ENCODE results near the gene DMTF1. TPM values are rescaled to one million over a fixed set of nuclear protein-coding genes. Genes with fewer than 3 reads are reported as not detected.

Gene DMTF1
- total RNA-seq, 2 donors from 2014 or later, result 129 to 152 TPM

DNA sequence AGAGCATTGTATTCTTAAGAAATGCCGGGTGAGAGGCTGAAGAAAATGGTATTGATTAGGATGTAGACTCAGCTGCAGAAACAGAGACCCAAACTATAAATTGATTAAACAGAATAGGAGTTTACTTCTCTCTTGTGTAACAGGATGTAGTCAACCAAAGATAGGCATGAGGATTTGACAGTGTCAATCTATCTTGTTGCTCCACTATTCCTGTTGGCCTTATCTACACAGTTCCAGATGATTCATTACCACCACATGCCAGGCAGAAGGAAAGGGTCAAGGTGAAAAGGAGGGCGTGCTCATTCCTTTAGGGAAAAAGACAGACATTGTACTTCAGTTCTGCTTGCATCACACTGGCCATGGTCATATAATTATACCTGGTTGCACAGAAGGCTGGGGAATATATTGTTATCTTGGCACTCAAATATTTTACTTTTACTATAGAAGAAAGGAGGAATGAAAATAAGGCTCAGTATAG is 11.9 kb upstream of the DMTF1 start:
- Mint-ChIP-seq H3K27me3 (ENCODE audit: insufficient read depth) (no peaks in the 10 kb centered on the region), H3K4me3 (no peak overlapping the region), H3K36me3 (ENCODE audit: low read depth) (no peaks in the 10 kb centered on the region), H3K4me1 (no peaks in the 10 kb centered on the region), H3K27ac (no peak overlapping the region), H3K9me3 (peaks cover 3% of the 10 kb centered on the region)
- no peak overlapping the region for H3K27ac ChIP-seq (ENCODE audit: low read depth, low read length)
- H3K36me3 ChIP-seq (ENCODE audit: control insufficient read depth, insufficient read depth, low read length), result no peaks in the 10 kb centered on the region
- no peaks in the 10 kb centered on the region for H3K4me1 ChIP-seq (ENCODE audit: control insufficient read depth, insufficient read depth, low read length)
- no peak for DNase-seq
- TF ChIP-seq, protein P1, sequence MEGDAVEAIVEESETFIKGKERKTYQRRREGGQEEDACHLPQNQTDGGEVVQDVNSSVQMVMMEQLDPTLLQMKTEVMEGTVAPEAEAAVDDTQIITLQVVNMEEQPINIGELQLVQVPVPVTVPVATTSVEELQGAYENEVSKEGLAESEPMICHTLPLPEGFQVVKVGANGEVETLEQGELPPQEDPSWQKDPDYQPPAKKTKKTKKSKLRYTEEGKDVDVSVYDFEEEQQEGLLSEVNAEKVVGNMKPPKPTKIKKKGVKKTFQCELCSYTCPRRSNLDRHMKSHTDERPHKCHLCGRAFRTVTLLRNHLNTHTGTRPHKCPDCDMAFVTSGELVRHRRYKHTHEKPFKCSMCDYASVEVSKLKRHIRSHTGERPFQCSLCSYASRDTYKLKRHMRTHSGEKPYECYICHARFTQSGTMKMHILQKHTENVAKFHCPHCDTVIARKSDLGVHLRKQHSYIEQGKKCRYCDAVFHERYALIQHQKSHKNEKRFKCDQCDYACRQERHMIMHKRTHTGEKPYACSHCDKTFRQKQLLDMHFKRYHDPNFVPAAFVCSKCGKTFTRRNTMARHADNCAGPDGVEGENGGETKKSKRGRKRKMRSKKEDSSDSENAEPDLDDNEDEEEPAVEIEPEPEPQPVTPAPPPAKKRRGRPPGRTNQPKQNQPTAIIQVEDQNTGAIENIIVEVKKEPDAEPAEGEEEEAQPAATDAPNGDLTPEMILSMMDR (conservative IDR thresholded peaks at IDR 0.05), result no peak
- no peaks in the 10 kb centered on the region for H3K27me3 ChIP-seq (ENCODE audit: control insufficient read depth, insufficient read depth, low read length, poor library complexity, severe bottlenecking)
- no peaks in the 10 kb centered on the region for H3K9me3 ChIP-seq (ENCODE audit: control insufficient read depth, low read length)
- no peak overlapping the region for H3K9ac ChIP-seq (ENCODE audit: extremely low read depth, low read length, poor library complexity, severe bottlenecking)
- 92 to 100% methylated on average over 2 of the region's 2 CpGs for WGBS, 2 experiments (ENCODE audit: insufficient coverage in 1 of 2, insufficient read length in 1 of 2)
- no peak overlapping the region for H3K4me3 ChIP-seq (ENCODE audit: low read length)

DNA sequence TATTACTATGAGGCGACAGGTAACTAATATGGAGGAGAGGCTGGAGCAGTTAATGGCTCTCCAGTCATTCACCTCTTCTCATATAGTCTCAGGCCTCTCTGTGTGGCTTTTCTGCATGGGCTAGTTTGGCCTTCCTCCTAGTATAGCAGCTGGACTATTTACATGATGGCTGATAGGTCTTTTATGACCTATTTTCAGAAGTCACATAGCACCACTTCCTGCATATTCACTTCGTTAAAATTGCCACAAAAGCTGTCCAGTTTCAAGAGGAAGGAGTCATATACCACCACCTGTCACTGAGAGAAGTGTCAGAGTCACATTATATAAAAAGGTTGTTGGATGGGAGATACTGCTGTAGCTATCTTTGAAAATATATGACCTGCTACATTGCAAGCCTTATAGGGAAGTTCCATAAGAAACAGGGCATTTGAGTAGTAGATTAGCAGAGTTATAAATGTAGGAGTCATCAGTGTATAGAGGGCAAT is 8.0 kb upstream of the DMTF1 start:
- Mint-ChIP-seq H3K4me3 (no peak overlapping the region), H3K27me3 (ENCODE audit: insufficient read depth) (no peaks in the 10 kb centered on the region), H3K4me1 (peaks cover 2% of the 10 kb centered on the region), H3K36me3 (ENCODE audit: low read depth) (no peaks in the 10 kb centered on the region), H3K9me3 (no peaks in the 10 kb centered on the region), H3K27ac (no peak overlapping the region)
- Histone ChIP-seq H3K27ac (ENCODE audit: low read depth, low read length) (no peak overlapping the region), H3K4me1 (ENCODE audit: control insufficient read depth, insufficient read depth, low read length) (no peaks in the 10 kb centered on the region), H3K36me3 (ENCODE audit: control insufficient read depth, insufficient read depth, low read length) (no peaks in the 10 kb centered on the region), H3K27me3 (ENCODE audit: control insufficient read depth, insufficient read depth, low read length, poor library complexity, severe bottlenecking) (no peaks in the 10 kb centered on the region), H3K4me3 (ENCODE audit: low read length) (no peak overlapping the region), H3K9me3 (ENCODE audit: control insufficient read depth, low read length) (no peaks in the 10 kb centered on the region), H3K9ac (ENCODE audit: extremely low read depth, low read length, poor library complexity, severe bottlenecking) (no peak overlapping the region)
- WGBS, 2 experiments (ENCODE audit: insufficient coverage in 1 of 2, insufficient read length in 1 of 2), result 84 to 100% methylated on average over 1 to 2 of the region's 2 CpGs
- TF ChIP-seq, protein P1 (conservative IDR thresholded peaks at IDR 0.05), result no peak
- no peak for DNase-seq

DNA sequence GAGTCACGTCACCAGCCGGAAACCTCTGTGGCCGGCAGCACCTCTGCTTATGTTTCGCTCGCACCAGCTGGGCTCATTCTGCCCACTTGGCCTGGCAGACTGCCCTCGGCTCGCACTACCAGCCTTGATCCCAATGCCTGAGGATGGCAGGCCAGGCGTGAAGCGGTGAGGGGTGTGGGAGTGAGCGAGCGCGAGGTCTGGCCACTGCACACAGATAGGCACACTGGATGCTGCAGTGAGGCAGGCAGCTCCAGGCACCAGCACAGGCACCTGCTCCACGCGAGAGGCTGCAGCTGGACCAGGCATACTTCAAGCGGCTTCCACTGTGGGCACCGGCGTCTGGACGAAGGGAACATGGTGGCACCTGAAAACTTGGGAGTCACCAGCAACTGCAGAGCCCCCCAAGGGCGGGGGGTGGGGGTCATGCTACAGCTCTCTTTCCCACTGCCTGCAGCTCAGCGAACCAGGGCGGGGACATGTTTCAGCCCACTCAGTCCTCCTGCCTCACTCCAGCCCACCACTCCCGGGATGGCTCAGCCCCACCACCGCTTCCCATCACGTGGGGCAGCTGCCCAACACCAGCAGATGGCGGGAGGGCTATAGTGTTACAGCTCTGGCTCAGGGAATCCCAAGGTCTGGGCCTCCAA is 5.4 kb upstream of the DMTF1 start:
- Histone ChIP-seq H3K9ac (ENCODE audit: extremely low read depth, low read length, poor library complexity, severe bottlenecking) (no peak overlapping the region), H3K27me3 (ENCODE audit: control insufficient read depth, insufficient read depth, low read length, poor library complexity, severe bottlenecking) (no peaks in the 10 kb centered on the region), H3K27ac (ENCODE audit: low read depth, low read length) (no peak overlapping the region), H3K4me1 (ENCODE audit: control insufficient read depth, insufficient read depth, low read length) (peaks cover 3% of the 10 kb centered on the region), H3K36me3 (ENCODE audit: control insufficient read depth, insufficient read depth, low read length) (no peaks in the 10 kb centered on the region), H3K4me3 (ENCODE audit: low read length) (no peak overlapping the region), H3K9me3 (ENCODE audit: control insufficient read depth, low read length) (no peaks in the 10 kb centered on the region)
- WGBS, 2 experiments (ENCODE audit: insufficient coverage in 1 of 2, insufficient read length in 1 of 2), result 92 to 94% methylated on average over 16 to 25 of the region's 25 CpGs
- H3K4me3 Mint-ChIP-seq, result no peak overlapping the region
- H3K36me3 Mint-ChIP-seq (ENCODE audit: low read depth), result no peaks in the 10 kb centered on the region
- H3K27ac Mint-ChIP-seq, result no peak overlapping the region
- DNase-seq, result peak; percentile 59
- H3K27me3 Mint-ChIP-seq (ENCODE audit: insufficient read depth), result no peaks in the 10 kb centered on the region
- no peaks in the 10 kb centered on the region for H3K9me3 Mint-ChIP-seq
- TF ChIP-seq, protein P1 (conservative IDR thresholded peaks at IDR 0.05), result no peak
- peaks cover 5% of the 10 kb centered on the region for H3K4me1 Mint-ChIP-seq

Data from endodermal cell (in vitro differentiated cells).